Upper lobe of left lung (tissue), 4 donors: ENCODE results near the gene EEF1E1.

Experiments used
- EP300 ChIP-seq, 4 donors: sonication (generic); formaldehyde crosslinking; IDR thresholded peaks; one replicate each; pipeline ENCODE4 v1.5.1; 2017; ENCODE audit warnings: antibody characterized with exemption in 4 of 4, control low read depth in 2 of 4
- TF ChIP-seq, protein P1 (sequence below), 6 experiments: fragments of 450-650 bp in 4 of 6; fragments of 200-600 bp in 2 of 6; sonication (generic) in 2 of 6; IDR thresholded peaks; one replicate each; pipeline ENCODE4 v1.5.1; 2016 to 2019; ENCODE audit warnings: antibody characterized with exemption in 6 of 6

DNA sequence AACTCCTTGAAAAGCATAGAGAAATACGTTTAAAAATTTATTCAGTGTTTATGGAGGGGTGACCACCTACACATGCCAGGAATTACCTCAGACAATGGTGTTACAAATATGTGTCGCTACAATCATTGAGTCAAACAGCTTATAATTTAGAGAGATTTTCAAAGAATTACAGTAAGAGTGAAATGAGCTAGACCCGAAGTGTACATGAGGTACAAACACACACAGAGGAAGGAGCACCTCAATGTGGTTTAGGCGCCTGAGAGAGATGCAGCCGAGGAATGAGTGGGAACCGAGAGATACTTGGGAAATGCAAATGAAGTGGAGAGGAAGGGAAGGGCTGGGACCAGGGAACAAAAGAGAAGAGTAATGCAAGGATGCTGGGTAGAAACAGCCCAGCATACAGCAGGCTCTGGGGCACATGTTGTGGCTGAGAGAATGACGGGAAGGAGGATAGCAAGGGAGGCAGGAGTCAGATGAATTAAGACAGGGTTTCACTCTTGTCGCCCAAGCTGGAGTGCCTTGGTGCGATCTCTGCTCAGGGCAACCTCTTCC, 15.5 kb downstream of the EEF1E1 start:
- TF ChIP-seq, protein P1, sequence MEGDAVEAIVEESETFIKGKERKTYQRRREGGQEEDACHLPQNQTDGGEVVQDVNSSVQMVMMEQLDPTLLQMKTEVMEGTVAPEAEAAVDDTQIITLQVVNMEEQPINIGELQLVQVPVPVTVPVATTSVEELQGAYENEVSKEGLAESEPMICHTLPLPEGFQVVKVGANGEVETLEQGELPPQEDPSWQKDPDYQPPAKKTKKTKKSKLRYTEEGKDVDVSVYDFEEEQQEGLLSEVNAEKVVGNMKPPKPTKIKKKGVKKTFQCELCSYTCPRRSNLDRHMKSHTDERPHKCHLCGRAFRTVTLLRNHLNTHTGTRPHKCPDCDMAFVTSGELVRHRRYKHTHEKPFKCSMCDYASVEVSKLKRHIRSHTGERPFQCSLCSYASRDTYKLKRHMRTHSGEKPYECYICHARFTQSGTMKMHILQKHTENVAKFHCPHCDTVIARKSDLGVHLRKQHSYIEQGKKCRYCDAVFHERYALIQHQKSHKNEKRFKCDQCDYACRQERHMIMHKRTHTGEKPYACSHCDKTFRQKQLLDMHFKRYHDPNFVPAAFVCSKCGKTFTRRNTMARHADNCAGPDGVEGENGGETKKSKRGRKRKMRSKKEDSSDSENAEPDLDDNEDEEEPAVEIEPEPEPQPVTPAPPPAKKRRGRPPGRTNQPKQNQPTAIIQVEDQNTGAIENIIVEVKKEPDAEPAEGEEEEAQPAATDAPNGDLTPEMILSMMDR (IDR thresholded peaks at IDR 0.05): no peak
- no peak for TF ChIP-seq EP300 (IDR thresholded peaks at IDR 0.05)
